ENCODE data around the gene RAB26. TPM values are rescaled to one million over a fixed set of nuclear protein-coding genes. Genes with fewer than 3 reads are reported as not detected.

RAB26 gene
- polyA plus RNA-seq, 1 donor (not counting 4 experiments of a cell fraction or from before 2014, with no cell fraction given) = 0.58 TPM

GRCh38 chr16:2187212-2187611, 38.8 kb downstream of the RAB26 start:
- Histone ChIP-seq H2AFZ (ENCODE audit: control insufficient read depth, low read length) (no peak overlapping the region), H3K4me3 (ENCODE audit: control insufficient read depth in 2 of 3, extremely low read depth in 1 of 3, insufficient read depth in 2 of 3, low read depth in 1 of 3, low read length in 3 of 3) (no peak overlapping the region), H3K4me1 (ENCODE audit: control insufficient read depth, extremely low read depth, insufficient read depth, low read length) (peaks cover 3% of the 10 kb centered on the region), H3K27ac (ENCODE audit: control insufficient read depth, insufficient read depth, low read length) (no peak overlapping the region), H3K9me3 (ENCODE audit: control insufficient read depth, low read depth, low read length) (no peaks in the 10 kb centered on the region), H3K4me2 (ENCODE audit: control insufficient read depth, extremely low read depth, insufficient read depth, low read depth, low read length) (no peak overlapping the region), H3K9me1 (ENCODE audit: control insufficient read depth, extremely low read depth, insufficient read depth, low read length) (no peaks in the 10 kb centered on the region), H3K36me3 (ENCODE audit: control insufficient read depth in 2 of 2, extremely low read depth in 1 of 2, insufficient read depth in 2 of 2, low read length in 2 of 2) (no peaks in the 10 kb centered on the region), H3K27me3 (ENCODE audit: control insufficient read depth, extremely low read depth, insufficient read depth, low read length) (peaks cover 5% of the 10 kb centered on the region), H3K9ac (ENCODE audit: control insufficient read depth, extremely low read depth, insufficient read depth, low read length) (no peak overlapping the region), H3K79me2 (ENCODE audit: control insufficient read depth, insufficient read depth, low read length) (no peaks in the 10 kb centered on the region), H4K20me1 (ENCODE audit: control insufficient read depth, extremely low read depth, insufficient read depth, low read length) (no peaks in the 10 kb centered on the region)
- dilution Hi-C loops (cut with MboI; ENCODE audit: extremely low pct_ligation_motif_present, low sequenced_read_pairs) = no loop called here
- DNase-seq (ENCODE audit: low read depth, low spot score) (no peak), FAIRE-seq (no peak)
- TF ChIP-seq CTCF (optimal IDR thresholded peaks at IDR 0.05 in 1 of 3, IDR thresholded peaks at IDR 0.05 in 1 of 3, conservative IDR thresholded peaks at IDR 0.05 in 1 of 3; ENCODE audit: extremely low read depth in 1 of 3, insufficient read depth in 2 of 3, low read length in 3 of 3) (no peak), EZH2 (IDR thresholded peaks at IDR 0.05; ENCODE audit: low read length) (no peak)

- H3K36me3 ChIP-seq (ENCODE audit: control insufficient read depth in 2 of 2, extremely low read depth in 1 of 2, insufficient read depth in 2 of 2, low read length in 2 of 2) = no peaks in the 10 kb centered on the region
- H3K79me2 ChIP-seq (ENCODE audit: control insufficient read depth, insufficient read depth, low read length) = no peaks in the 10 kb centered on the region
- DNase-seq (ENCODE audit: low read depth, low spot score) = no peak
- no peak for TF ChIP-seq CTCF (optimal IDR thresholded peaks at IDR 0.05 in 1 of 3, IDR thresholded peaks at IDR 0.05 in 1 of 3, conservative IDR thresholded peaks at IDR 0.05 in 1 of 3; ENCODE audit: extremely low read depth in 1 of 3, insufficient read depth in 2 of 3, low read length in 3 of 3)
- TF ChIP-seq EZH2 (IDR thresholded peaks at IDR 0.05; ENCODE audit: low read length) = no peak
- no peak overlapping the region for H3K4me3 ChIP-seq (ENCODE audit: control insufficient read depth in 2 of 3, extremely low read depth in 1 of 3, insufficient read depth in 2 of 3, low read depth in 1 of 3, low read length in 3 of 3)
- no peak overlapping the region for H3K4me2 ChIP-seq (ENCODE audit: control insufficient read depth, extremely low read depth, insufficient read depth, low read depth, low read length)
- H3K9me3 ChIP-seq (ENCODE audit: control insufficient read depth, low read depth, low read length) = no peaks in the 10 kb centered on the region
- H3K27ac ChIP-seq (ENCODE audit: control insufficient read depth, insufficient read depth, low read length) = no peak overlapping the region
- peaks cover 6% of the 10 kb centered on the region for H3K27me3 ChIP-seq (ENCODE audit: control insufficient read depth, extremely low read depth, insufficient read depth, low read length)
- H4K20me1 ChIP-seq (ENCODE audit: control insufficient read depth, extremely low read depth, insufficient read depth, low read length) = no peaks in the 10 kb centered on the region
- no peaks in the 10 kb centered on the region for H3K9me1 ChIP-seq (ENCODE audit: control insufficient read depth, extremely low read depth, insufficient read depth, low read length)
- no peak overlapping the region for H3K9ac ChIP-seq (ENCODE audit: control insufficient read depth, extremely low read depth, insufficient read depth, low read length)
- H3K4me1 ChIP-seq (ENCODE audit: control insufficient read depth, extremely low read depth, insufficient read depth, low read length) = peaks cover 3% of the 10 kb centered on the region
- dilution Hi-C loops (cut with MboI; ENCODE audit: extremely low pct_ligation_motif_present, low sequenced_read_pairs) = no loop called here
- FAIRE-seq = no peak
- no peak overlapping the region for H2AFZ ChIP-seq (ENCODE audit: control insufficient read depth, low read length)
Measured at GRCh38 chr16:2188395-2188794, 40.0 kb downstream of the RAB26 start.
